Activated T-cell treated with anti-CD3 and anti-CD28 coated beads for 24 hours (primary cell): ENCODE measurements around the gene C19orf12.

Experiments used
- DNase-seq: peaks from one replicate; pipeline ENCODE4 v3.0.0-alpha.2; 2020; ENCODE audit warnings: low read depth

Gene C19orf12

DNA sequence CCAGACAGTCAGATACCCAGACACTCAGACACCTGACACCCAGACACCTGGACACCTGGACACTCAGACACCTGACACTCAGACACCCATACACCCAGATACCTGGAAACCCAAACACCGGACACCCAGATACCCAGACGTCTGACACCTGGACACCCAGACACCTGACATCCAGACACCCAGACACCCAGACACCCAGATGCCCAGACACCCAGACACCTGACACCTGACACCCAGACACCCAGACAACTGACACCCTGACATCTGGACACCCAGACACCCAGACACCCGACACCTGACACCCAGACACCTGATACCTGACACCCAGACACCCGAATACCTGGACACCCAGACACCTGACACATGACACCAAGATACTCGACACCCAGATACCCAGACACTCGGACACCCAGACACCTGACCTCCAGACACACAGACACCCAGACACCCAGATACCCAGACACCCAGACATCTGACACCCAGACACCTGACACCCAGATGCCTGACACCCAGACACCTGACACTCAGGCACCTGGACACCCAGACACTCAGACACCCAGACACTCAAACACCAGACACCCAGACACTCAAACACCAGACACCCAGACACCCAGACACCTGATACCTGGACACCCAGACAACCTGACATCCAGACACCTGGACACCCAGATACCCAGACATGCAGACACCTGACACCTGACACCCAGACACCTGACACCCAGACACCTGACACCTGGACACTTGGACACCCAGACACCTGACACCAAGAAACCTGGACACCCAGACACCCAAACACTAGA lies 19.1 kb downstream of the C19orf12 start:
- no peak for DNase-seq

- peak; percentile 73 for DNase-seq
These were observed 20.1 kb downstream of the C19orf12 start for GRCh38 chr19:29694669-29695627.

DNA sequence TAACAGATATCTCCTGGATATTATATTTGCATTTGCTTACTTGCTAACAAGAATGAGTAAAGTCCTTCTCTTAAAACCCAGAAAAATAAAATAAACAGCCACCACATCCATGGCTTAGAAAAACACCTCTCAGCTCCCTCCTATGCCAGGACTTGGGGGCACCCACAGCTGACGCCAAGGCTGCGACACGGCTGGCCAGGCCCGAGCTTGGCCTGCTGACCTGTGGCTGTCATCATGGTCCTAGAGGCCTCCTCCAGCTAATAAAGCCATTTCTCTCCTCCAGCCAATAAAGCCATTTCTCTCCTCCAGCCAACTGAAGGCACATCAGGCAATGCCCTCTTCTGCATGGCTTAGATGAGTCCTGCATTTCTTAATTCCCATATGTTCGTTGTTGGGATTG lies 20.9 kb downstream of the C19orf12 start:
- DNase-seq, result no peak

DNA sequence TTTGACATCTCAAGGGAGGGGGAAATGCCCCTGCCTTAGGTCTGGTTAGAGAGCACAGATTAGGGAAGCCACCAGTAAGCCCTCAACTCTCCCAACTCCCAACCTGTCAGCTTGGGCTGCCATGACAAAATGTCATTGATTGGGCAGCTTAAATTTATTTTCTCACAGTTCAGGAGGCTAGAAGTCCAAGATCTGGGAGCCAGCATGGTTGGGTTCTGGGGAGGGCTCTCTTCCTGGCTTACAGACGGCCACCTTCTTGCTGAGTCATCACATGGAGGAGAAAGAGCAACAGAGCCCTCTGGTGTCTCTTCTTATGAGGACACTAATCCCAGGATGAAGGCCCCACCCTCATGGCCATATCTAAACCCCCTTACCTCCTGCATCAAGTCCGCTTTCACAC lies 24.2 kb downstream of the C19orf12 start:
- DNase-seq, result peak; percentile 56

DNA sequence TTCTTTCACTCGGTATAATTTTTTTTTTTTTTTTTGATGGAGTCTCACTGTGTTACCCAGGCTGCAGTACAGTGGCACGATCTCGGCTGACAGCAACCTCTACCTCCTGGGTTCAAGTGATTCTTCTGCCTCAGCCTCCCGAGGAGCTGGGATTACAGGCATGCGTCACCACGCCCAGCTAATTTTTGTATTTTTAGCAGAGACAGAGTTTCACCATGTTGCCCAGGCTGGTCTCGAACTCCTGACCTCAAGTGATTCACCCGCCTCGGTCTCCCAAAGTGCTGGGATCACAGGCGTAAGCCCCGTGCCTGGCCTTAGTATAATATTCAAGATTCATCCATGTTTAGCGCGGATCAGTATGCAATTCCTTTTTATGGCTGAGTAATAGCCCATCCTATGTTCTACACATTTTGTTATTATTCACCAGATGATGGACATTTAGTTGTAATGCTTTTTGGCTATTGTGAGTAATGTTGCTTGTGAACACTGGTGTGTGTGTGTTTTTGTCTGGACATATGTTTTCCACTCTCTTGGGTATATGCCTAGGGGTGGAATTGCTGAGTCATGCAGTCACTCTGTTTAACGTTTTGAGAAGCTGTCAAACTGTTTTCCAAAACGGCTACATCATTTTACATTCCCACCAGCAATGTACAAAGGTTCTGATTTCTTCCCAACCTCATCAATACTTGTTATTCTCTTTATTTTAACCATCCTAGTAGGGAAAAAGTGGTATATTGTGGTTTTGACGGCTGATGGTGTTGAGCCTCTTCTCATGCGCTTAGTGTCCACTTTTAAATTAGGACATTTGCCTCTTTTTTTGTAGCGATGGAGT lies 26.9 kb downstream of the C19orf12 start:
- no peak for DNase-seq

- DNase-seq, result no peak
These were observed 27.7 kb downstream of the C19orf12 start for GRCh38 chr19:29687244-29687896.

DNA sequence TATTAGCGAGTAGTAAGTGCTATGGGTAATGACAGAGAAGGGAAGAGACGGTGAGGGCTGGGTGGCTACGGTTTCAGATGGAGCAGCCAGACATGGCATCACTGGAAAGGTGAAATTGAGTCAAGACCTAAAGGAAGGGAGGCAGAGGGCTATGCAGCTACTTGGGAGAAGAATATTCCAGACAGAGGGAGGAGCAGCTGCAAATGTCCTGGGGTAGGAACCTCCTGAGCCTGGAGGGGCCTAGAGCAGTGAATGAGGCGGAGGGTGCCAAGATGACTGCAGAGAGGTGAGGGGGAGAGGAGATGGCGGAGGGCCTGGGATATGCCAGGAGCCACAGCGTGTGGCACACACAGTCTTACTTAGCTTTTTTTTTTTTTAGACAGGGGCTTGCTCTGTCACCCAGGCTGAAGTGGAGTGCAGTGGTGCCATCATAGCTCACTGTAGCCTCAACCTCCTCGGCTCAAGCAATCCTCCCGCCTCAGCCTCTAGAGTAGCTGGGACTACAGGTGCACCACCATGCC lies 28.7 kb downstream of the C19orf12 start:
- DNase-seq, result no peak

- no peak for DNase-seq
These were observed 29.7 kb downstream of the C19orf12 start for GRCh38 chr19:29685326-29685725.

DNA sequence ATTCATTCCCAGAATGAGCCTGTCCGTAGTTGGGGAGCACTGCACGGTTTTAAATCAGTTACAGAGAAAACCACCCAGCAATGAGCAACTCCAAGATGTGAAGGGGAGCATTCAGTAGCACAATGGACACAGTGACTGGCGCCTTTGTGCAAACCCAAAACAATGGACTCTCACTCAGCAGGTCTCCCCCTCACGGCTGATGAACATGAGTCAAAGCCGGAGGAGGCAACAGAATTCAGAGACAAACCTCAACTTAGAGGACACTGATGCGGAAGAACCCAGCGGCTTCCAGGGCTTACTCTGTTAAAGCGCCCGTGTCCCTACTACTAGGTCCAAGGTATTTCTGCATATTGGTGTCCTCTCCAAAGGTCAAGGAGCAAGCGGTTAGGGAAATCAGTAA lies 32.1 kb downstream of the C19orf12 start:
- DNase-seq, result no peak

GRCh38 chr19:29682236-29682895 lies 32.7 kb downstream of the C19orf12 start:
- no peak for DNase-seq

DNA sequence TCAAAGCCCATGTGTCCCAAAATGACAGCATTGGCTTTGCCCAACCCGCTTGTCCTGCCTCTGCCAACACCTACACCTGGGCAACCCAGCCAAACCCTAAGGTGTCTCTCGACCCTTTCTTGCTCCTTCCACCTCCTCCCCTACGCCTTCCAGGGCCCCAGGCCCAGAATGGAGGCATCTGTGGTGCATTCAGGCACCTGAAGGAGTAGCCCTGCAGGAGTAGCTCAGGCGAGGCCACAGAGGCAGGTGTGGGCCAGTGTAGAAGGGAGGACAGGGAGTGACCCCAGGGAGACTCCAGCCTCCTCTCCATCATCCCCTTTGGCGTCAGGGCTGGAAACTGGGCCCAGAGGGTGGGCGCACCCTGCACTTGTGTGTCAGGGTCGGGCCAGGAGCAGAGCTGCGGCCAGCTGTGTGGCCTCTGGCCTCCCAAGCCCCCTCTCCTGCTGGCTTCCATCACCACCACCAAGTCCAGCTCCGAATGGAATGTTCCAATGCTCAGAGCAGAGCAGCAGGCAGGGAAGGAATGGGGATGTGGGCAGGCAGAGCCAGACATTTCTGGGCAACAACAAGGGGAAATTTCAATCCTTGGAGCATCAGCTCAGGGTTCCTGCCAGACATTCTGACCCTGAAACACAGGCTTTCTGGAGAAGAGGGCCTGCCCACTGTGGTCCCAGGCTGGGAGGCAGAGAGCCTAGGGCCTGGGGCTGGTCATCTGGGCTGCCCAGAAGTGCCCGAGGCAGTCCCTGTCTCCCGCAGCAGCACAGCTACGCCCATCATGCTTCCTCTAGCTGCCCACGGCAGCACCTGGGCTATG lies 33.4 kb downstream of the C19orf12 start:
- DNase-seq, result no peak

GRCh38 chr19:29680937-29681336 lies 34.1 kb downstream of the C19orf12 start:
- no peak for DNase-seq

- peak; percentile 76 for DNase-seq
These were observed 34.6 kb downstream of the C19orf12 start for GRCh38 chr19:29680447-29680846.

- DNase-seq, result no peak
These were observed 35.4 kb downstream of the C19orf12 start for GRCh38 chr19:29679598-29680210.

DNA sequence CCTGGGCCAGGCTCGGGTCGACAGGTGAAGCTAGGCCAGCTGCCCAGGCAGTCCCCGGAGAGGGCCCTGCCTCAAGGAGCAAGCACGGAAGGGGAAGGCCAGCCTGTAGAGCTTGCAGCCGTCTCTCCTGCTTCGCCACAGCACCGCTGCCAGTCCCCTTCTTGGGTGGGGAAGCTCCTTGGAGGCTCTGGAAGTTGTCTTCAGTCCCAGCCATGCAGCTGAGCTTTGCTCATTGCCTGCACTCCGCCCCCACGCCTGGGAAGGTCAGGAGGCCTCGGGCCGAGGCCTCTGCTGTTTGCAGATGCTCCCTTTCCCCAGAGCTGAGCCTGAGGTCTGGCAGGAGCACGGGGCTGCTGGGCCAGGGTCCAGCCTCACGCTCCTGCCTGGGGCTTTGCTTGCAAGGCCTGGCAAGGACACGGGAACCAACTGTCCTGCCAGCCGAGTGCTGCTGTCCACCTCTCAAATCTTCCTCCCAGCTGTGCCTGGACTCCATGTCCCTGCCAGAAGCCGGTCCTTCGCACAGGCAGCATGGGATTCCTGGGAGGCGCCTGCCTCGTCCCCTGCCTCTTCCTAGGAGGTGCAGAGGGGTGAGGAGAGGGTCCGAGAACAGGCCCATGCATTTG lies 36.5 kb downstream of the C19orf12 start:
- DNase-seq, result no peak

DNA sequence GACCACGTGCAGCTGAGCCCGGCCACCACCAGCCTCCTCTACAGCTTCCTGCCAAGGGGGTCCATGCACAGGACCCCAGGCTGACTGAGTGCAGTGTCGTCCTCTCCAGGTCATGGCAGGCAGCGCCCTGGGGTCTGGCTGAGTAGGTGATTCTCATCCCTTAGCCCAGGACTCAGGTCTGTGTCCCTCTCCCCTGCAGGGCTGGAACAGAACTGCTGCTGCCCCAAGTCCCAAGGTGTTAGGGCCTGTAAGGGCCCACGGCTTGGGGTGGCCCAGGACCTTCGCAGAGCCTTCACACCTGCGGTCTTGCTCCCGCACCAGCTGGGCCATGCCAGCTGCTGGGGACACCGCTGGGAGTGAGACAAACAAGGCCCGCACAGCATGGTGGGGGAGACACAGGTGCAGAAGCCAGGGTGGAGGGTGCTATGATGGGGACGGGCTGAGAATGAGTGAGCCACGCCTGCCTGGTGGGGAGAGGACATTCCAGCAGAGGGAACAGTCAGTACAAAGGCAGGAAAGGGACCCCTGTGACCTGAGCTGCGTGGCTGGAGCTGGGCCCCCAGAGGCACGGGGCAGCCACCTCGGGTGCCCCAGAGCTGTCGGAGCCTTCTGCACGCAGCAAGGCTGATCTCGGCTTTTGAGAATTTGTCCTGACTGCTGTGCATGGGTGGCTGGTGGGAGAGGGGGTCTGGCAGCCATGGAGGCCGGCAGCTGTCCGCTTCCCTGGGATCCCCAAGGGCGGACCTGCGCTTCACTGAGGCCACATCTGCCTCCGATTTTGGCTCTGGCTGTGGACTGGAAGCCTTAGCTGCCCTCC lies 37.9 kb downstream of the C19orf12 start:
- no peak for DNase-seq

GRCh38 chr19:29676586-29676985 lies 38.5 kb downstream of the C19orf12 start:
- no peak for DNase-seq

DNA sequence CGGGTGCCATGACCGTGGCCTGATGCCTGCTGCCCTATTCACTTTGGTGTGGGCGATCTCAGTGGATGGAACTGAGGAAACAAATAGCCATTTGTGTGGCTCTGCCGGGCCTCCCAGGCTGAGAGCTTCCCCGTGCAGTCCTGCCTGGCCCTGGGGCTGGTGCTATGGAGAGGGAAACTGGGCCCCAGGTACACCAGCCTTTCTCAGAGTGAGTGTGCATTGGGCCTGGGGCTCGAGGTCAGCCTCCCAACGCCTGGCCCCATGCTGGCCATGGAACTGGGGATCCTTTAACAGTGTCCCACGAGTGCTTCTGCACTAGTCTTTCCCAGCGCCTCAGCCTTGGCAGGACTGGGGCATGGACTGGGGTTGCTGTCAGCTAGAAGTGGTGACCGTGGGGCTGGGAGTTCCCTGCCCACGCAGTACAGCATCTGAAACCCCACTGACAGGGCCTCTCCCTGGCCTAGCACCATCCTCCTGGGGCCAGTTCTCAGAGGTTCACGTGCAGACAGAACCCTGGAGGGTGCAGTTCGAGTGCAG lies 39.3 kb downstream of the C19orf12 start:
- DNase-seq, result no peak
